ENCODE measurements around the gene FGF14.

DNA sequence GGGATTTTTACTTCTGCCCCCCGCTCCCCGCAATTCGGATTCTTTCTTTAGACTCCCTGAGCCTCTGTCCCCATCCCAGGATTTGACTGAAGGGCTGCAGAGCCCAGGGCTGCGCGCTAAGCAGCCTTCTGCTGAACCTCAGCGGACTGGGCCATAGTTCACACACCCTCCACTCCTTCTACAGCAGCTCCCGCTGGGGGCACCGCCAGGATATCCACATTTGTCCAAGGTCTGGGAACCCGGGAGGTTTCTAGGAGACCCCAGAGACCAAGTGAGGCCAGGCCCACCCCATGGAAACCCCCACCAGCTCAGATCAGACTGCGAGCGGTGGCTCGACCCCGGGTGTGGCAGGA lies 486.1 kb downstream of the FGF14 start:
- TF ChIP-seq, protein P1, sequence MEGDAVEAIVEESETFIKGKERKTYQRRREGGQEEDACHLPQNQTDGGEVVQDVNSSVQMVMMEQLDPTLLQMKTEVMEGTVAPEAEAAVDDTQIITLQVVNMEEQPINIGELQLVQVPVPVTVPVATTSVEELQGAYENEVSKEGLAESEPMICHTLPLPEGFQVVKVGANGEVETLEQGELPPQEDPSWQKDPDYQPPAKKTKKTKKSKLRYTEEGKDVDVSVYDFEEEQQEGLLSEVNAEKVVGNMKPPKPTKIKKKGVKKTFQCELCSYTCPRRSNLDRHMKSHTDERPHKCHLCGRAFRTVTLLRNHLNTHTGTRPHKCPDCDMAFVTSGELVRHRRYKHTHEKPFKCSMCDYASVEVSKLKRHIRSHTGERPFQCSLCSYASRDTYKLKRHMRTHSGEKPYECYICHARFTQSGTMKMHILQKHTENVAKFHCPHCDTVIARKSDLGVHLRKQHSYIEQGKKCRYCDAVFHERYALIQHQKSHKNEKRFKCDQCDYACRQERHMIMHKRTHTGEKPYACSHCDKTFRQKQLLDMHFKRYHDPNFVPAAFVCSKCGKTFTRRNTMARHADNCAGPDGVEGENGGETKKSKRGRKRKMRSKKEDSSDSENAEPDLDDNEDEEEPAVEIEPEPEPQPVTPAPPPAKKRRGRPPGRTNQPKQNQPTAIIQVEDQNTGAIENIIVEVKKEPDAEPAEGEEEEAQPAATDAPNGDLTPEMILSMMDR (IDR thresholded peaks at IDR 0.05) = no peak
- TF ChIP-seq POLR2A (IDR thresholded peaks at IDR 0.05) = no peak
